ENCODE data around the gene ZNF208.

DNA sequence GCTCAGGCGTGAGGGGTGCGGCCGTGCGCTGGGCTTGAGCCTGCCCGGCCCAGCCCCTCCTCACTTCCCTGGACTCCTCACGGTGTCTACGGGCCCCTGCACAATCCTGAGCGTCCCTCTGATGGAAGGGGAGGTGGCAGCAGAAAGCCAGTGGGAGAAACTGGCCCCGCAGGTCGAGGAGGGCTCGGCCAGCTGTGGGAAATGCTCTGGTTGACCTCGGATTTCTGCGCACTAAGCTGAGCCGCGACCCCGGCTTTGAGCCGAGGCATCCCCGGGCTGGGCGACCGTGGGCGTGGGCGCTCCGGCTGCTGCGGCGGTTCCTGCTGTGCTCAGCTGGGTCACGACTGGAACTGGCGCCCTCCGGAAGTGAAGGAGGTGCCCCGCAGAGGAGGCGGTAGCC, 70.1 kb downstream of the ZNF208 start:
- TF ChIP-seq, protein P1, sequence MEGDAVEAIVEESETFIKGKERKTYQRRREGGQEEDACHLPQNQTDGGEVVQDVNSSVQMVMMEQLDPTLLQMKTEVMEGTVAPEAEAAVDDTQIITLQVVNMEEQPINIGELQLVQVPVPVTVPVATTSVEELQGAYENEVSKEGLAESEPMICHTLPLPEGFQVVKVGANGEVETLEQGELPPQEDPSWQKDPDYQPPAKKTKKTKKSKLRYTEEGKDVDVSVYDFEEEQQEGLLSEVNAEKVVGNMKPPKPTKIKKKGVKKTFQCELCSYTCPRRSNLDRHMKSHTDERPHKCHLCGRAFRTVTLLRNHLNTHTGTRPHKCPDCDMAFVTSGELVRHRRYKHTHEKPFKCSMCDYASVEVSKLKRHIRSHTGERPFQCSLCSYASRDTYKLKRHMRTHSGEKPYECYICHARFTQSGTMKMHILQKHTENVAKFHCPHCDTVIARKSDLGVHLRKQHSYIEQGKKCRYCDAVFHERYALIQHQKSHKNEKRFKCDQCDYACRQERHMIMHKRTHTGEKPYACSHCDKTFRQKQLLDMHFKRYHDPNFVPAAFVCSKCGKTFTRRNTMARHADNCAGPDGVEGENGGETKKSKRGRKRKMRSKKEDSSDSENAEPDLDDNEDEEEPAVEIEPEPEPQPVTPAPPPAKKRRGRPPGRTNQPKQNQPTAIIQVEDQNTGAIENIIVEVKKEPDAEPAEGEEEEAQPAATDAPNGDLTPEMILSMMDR (IDR thresholded peaks at IDR 0.05): no peak
- TF ChIP-seq POLR2A (IDR thresholded peaks at IDR 0.05): no peak
